GM19467 (cell line): ENCODE results near the gene ARHGAP18.

ENCODE experiments used
- ATAC-seq: cut with Tn5 transposase; IDR thresholded peaks from one replicate; pipeline ENCODE4 v1.9.1; 2021; ENCODE audit warnings: mild to moderate bottlenecking, moderate library complexity; ENCODE audit not compliant: unreplicated experiment

ARHGAP18 gene

GRCh38 chr6:129623008-129623732 is 86.8 kb downstream of the ARHGAP18 start:
- no peak for ATAC-seq

GRCh38 chr6:129621252-129621651 is 88.7 kb downstream of the ARHGAP18 start:
- ATAC-seq: no peak

GRCh38 chr6:129620234-129620610 is 89.8 kb downstream of the ARHGAP18 start:
- no peak for ATAC-seq

- no peak for ATAC-seq
Measured at GRCh38 chr6:129619579-129620233, 90.3 kb downstream of the ARHGAP18 start.

GRCh38 chr6:129617986-129618385 is 92.0 kb downstream of the ARHGAP18 start:
- ATAC-seq: no peak

GRCh38 chr6:129615496-129615895 is 94.5 kb downstream of the ARHGAP18 start:
- ATAC-seq: no peak

- no peak for ATAC-seq
Measured at GRCh38 chr6:129615020-129615419, 95.0 kb downstream of the ARHGAP18 start.

- ATAC-seq: no peak
Measured at GRCh38 chr6:129614464-129614863, 95.5 kb downstream of the ARHGAP18 start.

- ATAC-seq: no peak
Measured at GRCh38 chr6:129612440-129612839, 97.5 kb downstream of the ARHGAP18 start.

GRCh38 chr6:129609635-129610034 is 100.3 kb downstream of the ARHGAP18 start:
- no peak for ATAC-seq

GRCh38 chr6:129608886-129609537 is 101.0 kb downstream of the ARHGAP18 start:
- no peak for ATAC-seq

GRCh38 chr6:129607581-129608186 is 102.3 kb downstream of the ARHGAP18 start:
- ATAC-seq: no peak

GRCh38 chr6:129606664-129607063 is 103.3 kb downstream of the ARHGAP18 start:
- ATAC-seq: no peak

GRCh38 chr6:129605967-129606366 is 104.0 kb downstream of the ARHGAP18 start:
- no peak for ATAC-seq

GRCh38 chr6:129605095-129605494 is 104.9 kb downstream of the ARHGAP18 start:
- no peak for ATAC-seq

GRCh38 chr6:129604321-129604720 is 105.7 kb downstream of the ARHGAP18 start:
- ATAC-seq: no peak

- no peak for ATAC-seq
Measured at GRCh38 chr6:129603741-129604140, 106.2 kb downstream of the ARHGAP18 start.

GRCh38 chr6:129601323-129601722 is 108.7 kb downstream of the ARHGAP18 start:
- ATAC-seq: no peak

- no peak for ATAC-seq
Measured at GRCh38 chr6:129599467-129599866, 110.5 kb downstream of the ARHGAP18 start.

GRCh38 chr6:129598244-129599187 is 111.5 kb downstream of the ARHGAP18 start:
- ATAC-seq: peak; percentile 45
